GM13977 (cell line): ENCODE results near the gene TIMM13.

Experiments
- DNase-seq: peaks from one replicate; pipeline ENCODE4 v3.0.0; 2012; ENCODE audit warnings: low spot score
- CTCF ChIP-seq: IDR thresholded peaks from 2 replicates; pipeline ENCODE4 v1.5.1; 2012; ENCODE audit warnings: mild to moderate bottlenecking, control low read depth; ENCODE audit not compliant: insufficient read depth; ENCODE audit errors: extremely low read depth, missing control alignments
- in situ Hi-C: fragments of 300-500 bp; cut with MboI; formaldehyde crosslinking; loops from one replicate; pipeline ENCODE4 v1.12.0; 2022; ENCODE audit warnings: low sequenced_read_pairs, low pct_unique_long_range_greater_than_20kb, mixed read lengths, inconsistent platforms; ENCODE audit not compliant: unreplicated experiment

Gene TIMM13

GRCh38 chr19:2413629-2414028 is 13.8 kb downstream of the TIMM13 start:
- DNase-seq = no peak
- in situ Hi-C loops = no loop called here
- TF ChIP-seq CTCF = no peak

- in situ Hi-C loops = no loop called here
- no peak for TF ChIP-seq CTCF
- DNase-seq = no peak
Measured at GRCh38 chr19:2413159-2413558, 14.2 kb downstream of the TIMM13 start.

GRCh38 chr19:2412449-2412848 is 14.9 kb downstream of the TIMM13 start:
- in situ Hi-C loops = no loop called here

GRCh38 chr19:2411709-2412108 is 15.7 kb downstream of the TIMM13 start:
- DNase-seq = no peak
- in situ Hi-C loops = no loop called here
- TF ChIP-seq CTCF = no peak

More at GRCh38 chr19:2412449-2412848, 14.9 kb downstream of the TIMM13 start:
- no peak for TF ChIP-seq CTCF
- DNase-seq = no peak

- no peak for TF ChIP-seq CTCF
- in situ Hi-C loops = no loop called here
- no peak for DNase-seq
Measured at GRCh38 chr19:2410023-2410422, 17.4 kb downstream of the TIMM13 start.

- DNase-seq = no peak
- in situ Hi-C loops = no loop called here
Measured at GRCh38 chr19:2409352-2409912, 18.0 kb downstream of the TIMM13 start.

More at GRCh38 chr19:2409352-2409912, 18.0 kb downstream of the TIMM13 start:
- TF ChIP-seq CTCF = no peak
